IMR-90 (cell line): ENCODE results near the gene EDC4.

Experiments used
- CTCF ChIP-seq: conservative IDR thresholded peaks from 2 replicates; pipeline ENCODE4 v1.5.1; 2012; ENCODE audit warnings: mild to moderate bottlenecking, low read depth, low read length, improper control_type of control experiment
- MXI1 ChIP-seq: IDR thresholded peaks from 2 replicates; pipeline ENCODE4 v1.6.1; 2012; ENCODE audit warnings: low read depth, mild to moderate bottlenecking, low read length, moderate library complexity, borderline replicate concordance
- POLR2A ChIP-seq: IDR thresholded peaks from 2 replicates; pipeline ENCODE4 v1.6.1; 2012; ENCODE audit warnings: mild to moderate bottlenecking, low read depth, low read length
- RCOR1 ChIP-seq: IDR thresholded peaks from 2 replicates; pipeline ENCODE4 v1.6.1; 2012; ENCODE audit warnings: mild to moderate bottlenecking, low read length, improper control_type of control experiment; ENCODE audit not compliant: insufficient replicate concordance
- SMC3 ChIP-seq: fragments of 150-350 bp; IDR thresholded peaks from 2 replicates; pipeline ENCODE4 v1.6.1; 2016; ENCODE audit warnings: low read depth, mild to moderate bottlenecking, antibody characterized with exemption, low read length, moderate library complexity
- USF2 ChIP-seq: fragments of 150-350 bp; IDR thresholded peaks from 2 replicates; pipeline ENCODE4 v1.6.1; 2017; ENCODE audit warnings: mild to moderate bottlenecking, antibody characterized with exemption, low read length, low read depth

- TF ChIP-seq SMC3 = no peak
- TF ChIP-seq CTCF = no peak
- no peak for TF ChIP-seq USF2
- no peak for TF ChIP-seq POLR2A
- no peak for TF ChIP-seq MXI1
- no peak for TF ChIP-seq RCOR1
Measured at GRCh38 chr16:67872131-67872630, 671 bp upstream of the EDC4 start.
